Measurements from ENCODE around the gene B4GALNT4.
"Not testable (repeated sequence)": the region's sequence is repeated elsewhere in the genome, so short reads cannot be mapped to it uniquely, and the experiment has no call there.

GRCh38 chr11:389369-389768 is 20.1 kb downstream of the B4GALNT4 start:
- TF ChIP-seq POLR2AphosphoS5, TAF1, POLR2A (IDR thresholded peaks at IDR 0.05; ENCODE audit: low read depth, low read length): not testable (repeated sequence)
